Activated naive CD8-positive, alpha-beta T cell (primary cell): ENCODE measurements around the gene SCN3A.

Source experiments
- H3K27ac Mint-ChIP-seq: one replicate; pipeline ENCODE4 v1.8.0; 2021; ENCODE audit warnings: mixed read lengths
- H3K27me3 Mint-ChIP-seq: one replicate; pipeline ENCODE4 v1.8.0; 2021; ENCODE audit warnings: mixed read lengths
- H3K36me3 Mint-ChIP-seq: one replicate; pipeline ENCODE4 v1.8.0; 2021; ENCODE audit warnings: mixed read lengths
- H3K4me1 Mint-ChIP-seq: one replicate; pipeline ENCODE4 v1.8.0; 2021; ENCODE audit warnings: low read depth, mixed read lengths
- H3K4me3 Mint-ChIP-seq: one replicate; pipeline ENCODE4 v1.8.0; 2021; ENCODE audit warnings: mild to moderate bottlenecking, mixed read lengths
- H3K9me3 Mint-ChIP-seq: one replicate; pipeline ENCODE4 v1.8.0; 2021; ENCODE audit warnings: low read depth, mixed read lengths

SCN3A gene

DNA sequence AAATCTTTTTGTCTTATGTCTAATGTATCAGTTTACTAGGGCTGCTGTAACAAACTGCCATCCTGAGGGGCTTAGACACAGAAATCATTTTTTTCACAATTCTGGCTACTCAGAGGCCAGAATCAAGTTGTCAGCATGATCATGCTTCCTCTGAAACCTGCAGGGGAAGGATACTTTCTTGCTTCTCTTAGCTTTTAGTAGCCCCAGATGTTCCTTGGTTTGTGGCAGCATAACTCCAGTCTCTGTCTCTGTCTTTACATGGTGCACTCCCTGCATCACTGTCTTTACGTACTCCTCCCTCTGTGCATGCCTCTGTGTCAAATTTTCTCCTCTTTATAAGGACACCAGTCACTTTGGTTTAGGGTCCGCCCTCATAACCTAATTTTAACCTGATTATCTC lies 2.0 kb upstream of the SCN3A start:
- no peak overlapping the region for H3K27ac Mint-ChIP-seq
- no peaks in the 10 kb centered on the region for H3K9me3 Mint-ChIP-seq
- H3K4me3 Mint-ChIP-seq, result no peak overlapping the region
- peaks cover 4% of the 10 kb centered on the region for H3K27me3 Mint-ChIP-seq
- peaks cover 3% of the 10 kb centered on the region for H3K4me1 Mint-ChIP-seq
- no peaks in the 10 kb centered on the region for H3K36me3 Mint-ChIP-seq

DNA sequence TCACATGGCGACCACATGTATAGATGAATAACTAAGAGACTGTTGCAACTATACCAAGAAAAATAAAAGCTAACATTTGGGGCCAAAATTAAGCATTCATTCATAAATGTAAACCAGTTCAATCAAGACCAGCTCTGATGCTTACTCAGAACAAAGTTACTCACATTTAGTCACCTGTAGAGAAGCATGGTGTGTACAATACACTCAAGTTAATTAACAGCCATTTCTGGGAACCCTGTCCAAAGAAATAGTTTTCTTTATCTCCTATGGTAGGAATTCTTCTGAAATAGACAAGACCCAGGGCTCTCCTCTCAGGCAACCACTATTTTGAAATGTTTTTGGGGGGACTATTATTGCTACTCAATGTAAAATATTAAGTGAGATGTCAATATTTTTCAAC lies 1.6 kb downstream of the SCN3A start:
- Mint-ChIP-seq H3K27ac (no peak overlapping the region), H3K4me3 (no peak overlapping the region), H3K4me1 (peaks cover 3% of the 10 kb centered on the region), H3K27me3 (peaks cover 4% of the 10 kb centered on the region), H3K36me3 (no peaks in the 10 kb centered on the region), H3K9me3 (no peaks in the 10 kb centered on the region)

DNA sequence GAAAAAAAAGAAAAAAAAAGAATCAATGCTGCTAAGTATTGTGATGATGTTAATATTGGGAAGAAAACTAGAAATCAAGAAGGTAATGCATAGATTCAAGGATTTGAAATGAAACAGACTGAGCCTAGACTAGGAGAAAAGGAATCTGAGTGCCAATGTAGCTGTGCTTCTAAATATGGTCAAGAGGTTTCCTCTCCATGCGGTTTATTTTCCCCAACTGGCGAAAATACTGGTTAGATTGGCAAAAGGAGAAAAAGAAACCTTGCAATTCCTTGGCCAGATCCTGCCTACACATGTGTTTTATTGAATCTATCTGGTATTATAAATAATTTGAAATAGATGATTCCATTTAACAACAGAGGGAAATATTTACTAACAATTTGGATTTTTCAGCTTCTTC lies 5.7 kb downstream of the SCN3A start:
- no peaks in the 10 kb centered on the region for H3K9me3 Mint-ChIP-seq
- no peaks in the 10 kb centered on the region for H3K27me3 Mint-ChIP-seq
- no peak overlapping the region for H3K27ac Mint-ChIP-seq
- no peaks in the 10 kb centered on the region for H3K4me1 Mint-ChIP-seq
- no peaks in the 10 kb centered on the region for H3K36me3 Mint-ChIP-seq
- H3K4me3 Mint-ChIP-seq, result no peak overlapping the region

GRCh38 chr2:165197346-165197745 lies 6.5 kb downstream of the SCN3A start:
- no peak overlapping the region for H3K27ac Mint-ChIP-seq
- no peaks in the 10 kb centered on the region for H3K4me1 Mint-ChIP-seq
- H3K9me3 Mint-ChIP-seq, result no peaks in the 10 kb centered on the region
- H3K4me3 Mint-ChIP-seq, result no peak overlapping the region
- no peaks in the 10 kb centered on the region for H3K27me3 Mint-ChIP-seq
- no peaks in the 10 kb centered on the region for H3K36me3 Mint-ChIP-seq

DNA sequence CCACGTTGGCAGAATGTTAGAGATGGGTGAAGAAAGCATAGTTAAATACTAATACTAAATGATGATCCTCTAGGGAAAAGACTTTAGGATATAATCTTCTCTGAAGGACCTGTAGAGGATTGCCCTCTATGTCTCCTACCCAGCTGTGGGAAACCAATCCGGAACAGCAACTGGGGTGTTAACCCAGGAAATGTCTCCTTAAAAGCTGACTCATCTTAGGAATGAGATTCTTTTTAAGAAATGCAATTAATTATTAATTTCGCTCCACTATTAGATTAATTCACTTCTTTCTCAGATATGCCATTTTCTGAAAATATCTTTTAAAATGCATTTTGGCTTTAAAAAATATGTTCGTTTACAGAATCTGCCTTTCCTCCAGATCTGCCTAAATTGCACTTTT lies 7.4 kb downstream of the SCN3A start:
- no peaks in the 10 kb centered on the region for H3K9me3 Mint-ChIP-seq
- no peaks in the 10 kb centered on the region for H3K36me3 Mint-ChIP-seq
- no peaks in the 10 kb centered on the region for H3K4me1 Mint-ChIP-seq
- no peak overlapping the region for H3K27ac Mint-ChIP-seq
- no peak overlapping the region for H3K4me3 Mint-ChIP-seq
- no peaks in the 10 kb centered on the region for H3K27me3 Mint-ChIP-seq

- no peaks in the 10 kb centered on the region for H3K36me3 Mint-ChIP-seq
- H3K27me3 Mint-ChIP-seq, result no peaks in the 10 kb centered on the region
- H3K27ac Mint-ChIP-seq, result no peak overlapping the region
- no peak overlapping the region for H3K4me3 Mint-ChIP-seq
- H3K9me3 Mint-ChIP-seq, result no peaks in the 10 kb centered on the region
- no peaks in the 10 kb centered on the region for H3K4me1 Mint-ChIP-seq
Observed at GRCh38 chr2:165193178-165193777, 10.6 kb downstream of the SCN3A start.

DNA sequence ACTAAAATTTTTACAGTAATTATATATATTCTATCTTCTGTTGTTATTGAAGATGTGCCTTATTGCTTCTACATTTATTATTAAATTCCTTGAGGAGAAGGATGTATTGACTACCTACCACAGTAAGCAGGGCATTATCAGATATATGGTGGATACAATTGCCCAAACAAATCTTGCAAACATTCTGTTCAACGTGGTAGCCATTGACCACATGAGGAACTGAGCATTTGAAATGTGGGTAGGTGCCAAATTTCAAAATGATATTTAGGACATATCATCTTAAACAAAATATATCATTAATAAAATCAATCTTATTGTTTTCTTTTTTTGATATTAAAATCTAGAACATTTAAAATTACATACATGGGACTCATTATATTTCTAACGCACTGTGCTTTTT lies 11.1 kb downstream of the SCN3A start:
- no peaks in the 10 kb centered on the region for H3K36me3 Mint-ChIP-seq
- no peaks in the 10 kb centered on the region for H3K4me1 Mint-ChIP-seq
- H3K4me3 Mint-ChIP-seq, result no peak overlapping the region
- no peak overlapping the region for H3K27ac Mint-ChIP-seq
- H3K9me3 Mint-ChIP-seq, result no peaks in the 10 kb centered on the region
- no peaks in the 10 kb centered on the region for H3K27me3 Mint-ChIP-seq

DNA sequence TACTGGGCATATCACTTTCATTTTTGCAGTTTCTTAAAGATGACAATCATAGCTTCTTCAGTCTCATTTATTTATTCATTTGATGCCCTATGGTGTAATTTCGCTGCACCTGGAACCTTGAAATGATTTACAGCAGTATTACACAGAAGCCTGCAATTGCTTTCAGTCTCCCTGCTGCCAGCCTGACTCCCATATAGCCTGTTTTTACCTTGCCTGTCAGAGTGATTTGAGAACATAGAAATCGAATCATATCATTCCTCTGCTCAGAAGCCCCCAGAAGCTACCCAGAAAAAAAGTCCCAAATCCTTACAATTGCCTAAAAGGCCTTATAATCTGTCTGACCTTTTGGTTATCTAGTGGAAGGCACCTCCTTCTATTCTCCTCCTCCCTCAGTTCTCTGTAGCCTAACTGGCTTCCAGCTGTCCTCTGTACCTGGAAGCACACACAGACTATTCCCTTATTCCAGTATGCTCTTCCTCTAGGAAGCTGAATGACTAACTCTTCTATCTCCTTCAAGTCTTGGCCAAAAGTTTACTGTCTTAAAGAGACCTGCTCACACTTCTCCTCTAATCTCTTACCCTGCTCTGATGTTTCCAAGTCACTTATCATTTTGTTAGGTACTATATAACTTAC lies 12.6 kb downstream of the SCN3A start:
- H3K9me3 Mint-ChIP-seq, result no peaks in the 10 kb centered on the region
- no peak overlapping the region for H3K4me3 Mint-ChIP-seq
- H3K36me3 Mint-ChIP-seq, result no peaks in the 10 kb centered on the region
- H3K27me3 Mint-ChIP-seq, result no peaks in the 10 kb centered on the region
- H3K4me1 Mint-ChIP-seq, result no peaks in the 10 kb centered on the region
- no peak overlapping the region for H3K27ac Mint-ChIP-seq

GRCh38 chr2:165185633-165186032 lies 18.2 kb downstream of the SCN3A start:
- no peak overlapping the region for H3K27ac Mint-ChIP-seq

GRCh38 chr2:165182029-165182428 lies 21.8 kb downstream of the SCN3A start:
- H3K27me3 Mint-ChIP-seq, result peaks cover 2% of the 10 kb centered on the region
- H3K4me3 Mint-ChIP-seq, result no peak overlapping the region
- no peak overlapping the region for H3K27ac Mint-ChIP-seq
- no peaks in the 10 kb centered on the region for H3K4me1 Mint-ChIP-seq
- H3K9me3 Mint-ChIP-seq, result no peaks in the 10 kb centered on the region
- H3K36me3 Mint-ChIP-seq, result no peaks in the 10 kb centered on the region

More at GRCh38 chr2:165185633-165186032, 18.2 kb downstream of the SCN3A start:
- no peaks in the 10 kb centered on the region for H3K9me3 Mint-ChIP-seq
- H3K4me3 Mint-ChIP-seq, result no peak overlapping the region
- H3K4me1 Mint-ChIP-seq, result no peaks in the 10 kb centered on the region
- H3K27me3 Mint-ChIP-seq, result no peaks in the 10 kb centered on the region
- no peaks in the 10 kb centered on the region for H3K36me3 Mint-ChIP-seq

GRCh38 chr2:165176780-165177179 lies 27.1 kb downstream of the SCN3A start:
- Mint-ChIP-seq H3K4me3 (no peak overlapping the region), H3K36me3 (no peaks in the 10 kb centered on the region), H3K9me3 (no peaks in the 10 kb centered on the region), H3K27me3 (peaks cover 2% of the 10 kb centered on the region), H3K27ac (no peak overlapping the region), H3K4me1 (no peaks in the 10 kb centered on the region)

- Mint-ChIP-seq H3K9me3 (no peaks in the 10 kb centered on the region), H3K36me3 (no peaks in the 10 kb centered on the region), H3K27ac (no peak overlapping the region), H3K4me3 (no peak overlapping the region), H3K27me3 (no peaks in the 10 kb centered on the region), H3K4me1 (no peaks in the 10 kb centered on the region)
Observed at GRCh38 chr2:165173215-165173614, 30.6 kb downstream of the SCN3A start.

DNA sequence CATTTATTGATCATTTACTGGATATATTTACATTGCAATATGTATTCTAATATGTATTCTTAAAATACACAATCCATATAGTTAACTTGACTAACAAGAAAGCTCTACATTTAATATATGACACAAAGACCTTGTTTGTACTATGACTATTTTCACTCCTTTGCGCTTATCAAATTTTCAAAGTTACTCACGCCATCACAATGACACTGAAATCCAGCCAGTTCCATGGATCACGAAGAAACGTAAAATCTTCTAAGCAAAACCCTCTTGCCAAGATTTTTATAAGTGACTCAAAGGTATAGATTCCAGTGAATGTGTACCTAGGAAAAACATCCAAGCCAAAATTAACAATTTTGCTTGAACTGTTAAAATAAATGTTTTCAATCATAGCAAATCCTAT lies 39.6 kb downstream of the SCN3A start:
- H3K27me3 Mint-ChIP-seq, result no peaks in the 10 kb centered on the region
- no peak overlapping the region for H3K27ac Mint-ChIP-seq
- no peak overlapping the region for H3K4me3 Mint-ChIP-seq
- H3K9me3 Mint-ChIP-seq, result no peaks in the 10 kb centered on the region
- no peaks in the 10 kb centered on the region for H3K36me3 Mint-ChIP-seq
- no peaks in the 10 kb centered on the region for H3K4me1 Mint-ChIP-seq

DNA sequence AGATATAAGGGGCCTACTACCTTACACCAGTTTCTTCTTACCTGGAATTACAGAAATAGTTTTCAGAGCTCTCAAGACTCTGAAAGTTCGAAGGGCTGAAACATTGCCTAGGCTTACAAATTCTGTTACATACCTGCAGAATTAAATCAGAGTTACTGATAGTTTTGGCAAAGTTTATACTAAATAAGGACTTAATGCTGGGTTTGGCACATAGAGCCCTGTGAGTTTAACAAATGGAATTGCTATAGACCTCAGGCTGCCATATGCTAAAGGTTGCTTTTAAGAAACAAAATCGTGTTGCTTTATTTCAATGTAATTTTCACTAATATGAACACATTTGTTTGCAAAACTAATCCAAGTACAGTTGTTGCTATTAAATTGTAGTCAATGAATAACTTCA lies 40.1 kb downstream of the SCN3A start:
- Mint-ChIP-seq H3K27ac (no peak overlapping the region), H3K27me3 (no peaks in the 10 kb centered on the region), H3K4me1 (no peaks in the 10 kb centered on the region), H3K9me3 (no peaks in the 10 kb centered on the region), H3K4me3 (no peak overlapping the region), H3K36me3 (no peaks in the 10 kb centered on the region)

GRCh38 chr2:165162466-165162865 lies 41.4 kb downstream of the SCN3A start:
- no peaks in the 10 kb centered on the region for H3K36me3 Mint-ChIP-seq
- no peaks in the 10 kb centered on the region for H3K27me3 Mint-ChIP-seq
- H3K4me1 Mint-ChIP-seq, result no peaks in the 10 kb centered on the region
- H3K4me3 Mint-ChIP-seq, result no peak overlapping the region
- no peak overlapping the region for H3K27ac Mint-ChIP-seq
- H3K9me3 Mint-ChIP-seq, result no peaks in the 10 kb centered on the region

GRCh38 chr2:165161510-165161909 lies 42.3 kb downstream of the SCN3A start:
- no peak overlapping the region for H3K4me3 Mint-ChIP-seq
- no peaks in the 10 kb centered on the region for H3K27me3 Mint-ChIP-seq
- H3K36me3 Mint-ChIP-seq, result no peaks in the 10 kb centered on the region

More at GRCh38 chr2:165161510-165161909, 42.3 kb downstream of the SCN3A start:
- no peak overlapping the region for H3K27ac Mint-ChIP-seq
- H3K9me3 Mint-ChIP-seq, result no peaks in the 10 kb centered on the region
- no peaks in the 10 kb centered on the region for H3K4me1 Mint-ChIP-seq
